ENCODE results near the gene MFSD1.

MFSD1 gene

DNA sequence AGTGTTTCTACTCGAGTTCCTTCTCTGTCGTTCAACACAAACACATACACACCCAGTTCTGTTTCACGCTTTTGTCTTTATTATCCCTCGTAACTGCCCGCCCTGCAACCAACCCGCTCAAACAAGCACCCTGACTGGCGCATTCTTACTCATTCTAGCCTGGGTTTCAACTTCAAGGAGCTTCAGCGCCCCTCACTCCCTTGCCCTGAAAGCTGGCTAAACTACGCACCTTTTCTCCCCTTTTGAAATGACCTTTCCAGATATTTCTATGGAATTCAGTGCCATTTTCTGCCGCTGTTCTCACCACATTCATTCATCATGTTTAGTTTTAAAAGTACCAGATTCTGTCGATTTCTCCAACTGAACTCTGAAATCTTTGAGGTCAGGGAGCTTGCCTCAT is 653 bp upstream of the MFSD1 start:
- TF ChIP-seq FOXP2 (optimal IDR thresholded peaks at IDR 0.05; ENCODE audit: borderline replicate concordance, extremely low read depth, extremely low read length, insufficient read depth) (no peak), TAF1 (IDR thresholded peaks at IDR 0.05; ENCODE audit: borderline replicate concordance, insufficient read depth, low read length) (no peak), SIN3A (IDR thresholded peaks at IDR 0.05; ENCODE audit: borderline replicate concordance, insufficient read depth, low read length) (no peak), POLR2AphosphoS5 (IDR thresholded peaks at IDR 0.05; ENCODE audit: low read depth, low read length) (no peak)
- TF ChIP-seq, protein P1, sequence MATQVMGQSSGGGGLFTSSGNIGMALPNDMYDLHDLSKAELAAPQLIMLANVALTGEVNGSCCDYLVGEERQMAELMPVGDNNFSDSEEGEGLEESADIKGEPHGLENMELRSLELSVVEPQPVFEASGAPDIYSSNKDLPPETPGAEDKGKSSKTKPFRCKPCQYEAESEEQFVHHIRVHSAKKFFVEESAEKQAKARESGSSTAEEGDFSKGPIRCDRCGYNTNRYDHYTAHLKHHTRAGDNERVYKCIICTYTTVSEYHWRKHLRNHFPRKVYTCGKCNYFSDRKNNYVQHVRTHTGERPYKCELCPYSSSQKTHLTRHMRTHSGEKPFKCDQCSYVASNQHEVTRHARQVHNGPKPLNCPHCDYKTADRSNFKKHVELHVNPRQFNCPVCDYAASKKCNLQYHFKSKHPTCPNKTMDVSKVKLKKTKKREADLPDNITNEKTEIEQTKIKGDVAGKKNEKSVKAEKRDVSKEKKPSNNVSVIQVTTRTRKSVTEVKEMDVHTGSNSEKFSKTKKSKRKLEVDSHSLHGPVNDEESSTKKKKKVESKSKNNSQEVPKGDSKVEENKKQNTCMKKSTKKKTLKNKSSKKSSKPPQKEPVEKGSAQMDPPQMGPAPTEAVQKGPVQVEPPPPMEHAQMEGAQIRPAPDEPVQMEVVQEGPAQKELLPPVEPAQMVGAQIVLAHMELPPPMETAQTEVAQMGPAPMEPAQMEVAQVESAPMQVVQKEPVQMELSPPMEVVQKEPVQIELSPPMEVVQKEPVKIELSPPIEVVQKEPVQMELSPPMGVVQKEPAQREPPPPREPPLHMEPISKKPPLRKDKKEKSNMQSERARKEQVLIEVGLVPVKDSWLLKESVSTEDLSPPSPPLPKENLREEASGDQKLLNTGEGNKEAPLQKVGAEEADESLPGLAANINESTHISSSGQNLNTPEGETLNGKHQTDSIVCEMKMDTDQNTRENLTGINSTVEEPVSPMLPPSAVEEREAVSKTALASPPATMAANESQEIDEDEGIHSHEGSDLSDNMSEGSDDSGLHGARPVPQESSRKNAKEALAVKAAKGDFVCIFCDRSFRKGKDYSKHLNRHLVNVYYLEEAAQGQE (IDR thresholded peaks at IDR 0.05; ENCODE audit: insufficient read depth in 1 of 2, low read depth in 2 of 2, low read length in 2 of 2) = no peak

DNA sequence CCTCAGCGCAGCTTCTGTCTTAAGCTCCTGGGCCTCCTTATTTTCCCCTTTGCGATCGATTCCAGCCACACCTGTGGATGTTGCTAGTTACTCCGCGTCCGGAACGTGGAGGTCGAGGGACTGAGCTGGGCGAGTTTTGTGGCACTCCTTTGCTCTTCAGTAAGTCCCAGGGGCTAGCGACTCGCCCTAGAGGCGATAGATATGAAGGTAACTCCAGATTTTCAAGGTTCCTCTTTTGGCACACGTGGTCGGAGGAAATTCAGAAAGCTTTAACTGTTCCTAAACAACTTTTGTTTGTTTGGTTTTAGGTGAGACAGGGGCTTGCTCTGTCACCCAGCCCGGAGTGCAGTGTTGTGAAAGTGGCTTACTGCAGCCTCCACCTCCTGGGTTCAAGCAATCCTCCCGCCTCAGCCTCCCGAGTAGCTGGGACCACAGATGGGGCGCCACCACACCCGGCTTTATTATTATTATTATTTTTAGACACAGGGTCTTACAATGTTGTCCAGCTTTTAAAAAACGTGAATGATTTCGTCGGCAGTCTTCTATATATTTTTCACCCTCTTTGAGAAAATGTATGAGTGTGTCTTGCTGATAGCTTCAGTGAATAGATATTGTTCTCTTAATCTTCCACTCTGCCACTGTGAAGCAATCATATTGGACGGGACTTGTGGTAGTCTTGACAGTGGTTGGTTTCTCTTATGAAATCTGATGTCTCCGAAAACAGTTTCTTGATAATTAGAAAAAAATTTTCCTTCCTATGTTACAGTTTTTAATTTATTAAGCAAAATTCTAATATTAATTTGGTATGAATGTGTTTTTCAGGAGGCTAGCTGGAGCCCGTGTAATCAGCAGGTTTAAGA is 785 bp downstream of the MFSD1 start:
- TF ChIP-seq TAF1 (IDR thresholded peaks at IDR 0.05; ENCODE audit: borderline replicate concordance, insufficient read depth, low read length) = no peak
- TF ChIP-seq FOXP2 (optimal IDR thresholded peaks at IDR 0.05; ENCODE audit: borderline replicate concordance, extremely low read depth, extremely low read length, insufficient read depth) = no peak
- no peak for TF ChIP-seq POLR2AphosphoS5 (IDR thresholded peaks at IDR 0.05; ENCODE audit: low read depth, low read length)
- TF ChIP-seq, protein P1 (IDR thresholded peaks at IDR 0.05; ENCODE audit: insufficient read depth in 1 of 2, low read depth in 2 of 2, low read length in 2 of 2) = no peak
- TF ChIP-seq SIN3A (IDR thresholded peaks at IDR 0.05; ENCODE audit: borderline replicate concordance, insufficient read depth, low read length) = no peak

DNA sequence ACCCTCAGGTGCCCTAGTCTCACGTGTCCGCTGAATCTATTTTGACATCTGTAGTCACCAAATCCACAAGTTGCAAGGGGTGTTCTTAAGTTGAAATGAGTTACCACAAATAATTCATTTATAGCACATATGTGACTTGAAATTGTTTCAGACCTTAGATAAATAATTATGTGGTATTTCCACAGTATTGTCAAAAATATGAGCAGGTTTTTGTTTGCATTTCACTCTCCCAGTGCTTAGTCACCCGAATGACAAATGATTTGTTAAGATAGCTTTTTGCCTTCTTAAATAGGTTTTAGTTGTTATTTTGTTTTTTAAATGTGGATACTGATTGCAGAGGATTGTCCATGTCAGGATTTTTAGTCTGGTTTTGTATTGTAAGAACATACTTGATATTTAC is 2.6 kb downstream of the MFSD1 start:
- TF ChIP-seq, protein P1 (IDR thresholded peaks at IDR 0.05; ENCODE audit: insufficient read depth in 1 of 2, low read depth in 2 of 2, low read length in 2 of 2) = no peak
- TF ChIP-seq SIN3A (IDR thresholded peaks at IDR 0.05; ENCODE audit: borderline replicate concordance, insufficient read depth, low read length) (no peak), POLR2AphosphoS5 (IDR thresholded peaks at IDR 0.05; ENCODE audit: low read depth, low read length) (no peak), FOXP2 (optimal IDR thresholded peaks at IDR 0.05; ENCODE audit: borderline replicate concordance, extremely low read depth, extremely low read length, insufficient read depth) (no peak), TAF1 (IDR thresholded peaks at IDR 0.05; ENCODE audit: borderline replicate concordance, insufficient read depth, low read length) (no peak)

DNA sequence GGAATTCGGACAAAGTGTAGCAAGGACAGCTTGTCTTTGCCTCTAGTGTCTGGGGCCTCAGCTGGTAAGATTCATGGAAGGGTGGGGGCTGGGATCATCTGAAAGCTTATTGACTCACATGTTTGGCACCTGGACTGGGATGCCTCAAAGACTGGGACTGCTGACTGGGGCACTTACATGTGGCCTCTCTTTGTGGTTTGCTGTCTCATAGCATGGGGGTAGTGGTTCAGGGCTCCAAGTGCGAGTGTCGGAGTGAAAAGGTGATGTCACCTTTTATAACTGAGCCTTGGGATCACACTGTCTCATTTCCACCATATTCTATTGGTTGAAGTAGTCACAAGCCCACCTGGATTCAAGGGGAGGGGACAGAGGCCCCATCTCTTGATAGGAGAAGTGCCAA is 6.8 kb downstream of the MFSD1 start:
- no peak for TF ChIP-seq TAF1 (IDR thresholded peaks at IDR 0.05; ENCODE audit: borderline replicate concordance, insufficient read depth, low read length)
- TF ChIP-seq POLR2AphosphoS5 (IDR thresholded peaks at IDR 0.05; ENCODE audit: low read depth, low read length) = no peak
- no peak for TF ChIP-seq SIN3A (IDR thresholded peaks at IDR 0.05; ENCODE audit: borderline replicate concordance, insufficient read depth, low read length)
- TF ChIP-seq FOXP2 (optimal IDR thresholded peaks at IDR 0.05; ENCODE audit: borderline replicate concordance, extremely low read depth, extremely low read length, insufficient read depth) = no peak
- TF ChIP-seq, protein P1 (IDR thresholded peaks at IDR 0.05; ENCODE audit: insufficient read depth in 1 of 2, low read depth in 2 of 2, low read length in 2 of 2) = no peak
